Vagina (tissue), 2 donors: ENCODE measurements around the gene GPR176. TPM values are rescaled to one million over a fixed set of nuclear protein-coding genes. Genes with fewer than 3 reads are reported as not detected.

Experiments used
- DNase-seq, 2 donors: peaks; one replicate each; pipeline ENCODE4 v3.0.0-alpha.2; 2017; ENCODE audit errors: extremely low spot score in 2 of 2
- H3K27ac ChIP-seq: fragments of 200-600 bp; sonication (generic); one replicate; pipeline ENCODE4 v1.5.1; 2019
- H3K27me3 ChIP-seq: fragments of 200-600 bp; sonication (generic); one replicate; pipeline ENCODE4 v1.5.1; 2019
- H3K36me3 ChIP-seq, 2 donors: fragments of 200-600 bp; sonication (generic); one replicate each; pipeline ENCODE4 v1.5.1; 2017 to 2019
- H3K4me1 ChIP-seq: fragments of 200-600 bp; sonication (generic); one replicate; pipeline ENCODE4 v1.5.1; 2019
- H3K4me3 ChIP-seq, 2 donors: fragments of 200-600 bp; sonication (generic); 1 replicate in 1 of 2; 2 replicates in 1 of 2; pipeline ENCODE4 v1.5.1; 2016 to 2019
- H3K9me3 ChIP-seq: fragments of 200-600 bp; sonication (generic); one replicate; pipeline ENCODE4 v1.5.1; 2019
- CTCF ChIP-seq, 3 experiments: fragments of 450-650 bp in 2 of 3; fragments of 200-600 bp in 1 of 3; sonication (generic) in 1 of 3; IDR thresholded peaks; one replicate each; pipeline ENCODE4 v1.5.1; 2017 to 2019; ENCODE audit warnings: antibody characterized with exemption in 3 of 3, mild to moderate bottlenecking in 2 of 3, moderate library complexity in 2 of 3
- POLR2A ChIP-seq, 2 donors: fragments of 450-650 bp; IDR thresholded peaks; one replicate each; pipeline ENCODE4 v1.6.1; 2017; ENCODE audit warnings: antibody characterized with exemption in 2 of 2, mild to moderate bottlenecking in 2 of 2, moderate library complexity in 2 of 2
- POLR2AphosphoS5 ChIP-seq, 2 donors: sonication (generic); formaldehyde crosslinking; IDR thresholded peaks; one replicate each; pipeline ENCODE4 v1.9.0; 2017; ENCODE audit warnings: antibody characterized with exemption in 2 of 2, mild to moderate bottlenecking in 2 of 2, low read depth in 1 of 2; ENCODE audit not compliant: insufficient read depth in 1 of 2
- intact Hi-C: fragments of 100-400 bp; cut with DNase I; formaldehyde crosslinking; loops from one replicate; pipeline ENCODE4 v1.15.1; 2023
- total RNA-seq: library from RNA; depleted of rRNA; stranded (reverse); fragments of >200 nt; gene quantifications from one replicate; pipeline ENCODE4 v1.2.3, GENCODE V29; 2016

GPR176 gene
- total RNA-seq, 1 donor from 2014 or later: 5.4 TPM

GRCh38 chr15:39884351-39884750 lies 35.7 kb downstream of the GPR176 start:
- DNase-seq: no peak
- no peaks in the 10 kb centered on the region for H3K4me1 ChIP-seq
- H3K27me3 ChIP-seq: no peaks in the 10 kb centered on the region
- intact Hi-C loops: no loop called here
- no peak for TF ChIP-seq POLR2AphosphoS5 (IDR thresholded peaks at IDR 0.05; ENCODE audit: insufficient read depth in 1 of 2, low read depth in 1 of 2)
- no peak for TF ChIP-seq CTCF (IDR thresholded peaks at IDR 0.05)
- no peak for TF ChIP-seq POLR2A (IDR thresholded peaks at IDR 0.05)
- H3K4me3 ChIP-seq: no peak overlapping the region
- no peaks in the 10 kb centered on the region for H3K9me3 ChIP-seq
- no peak overlapping the region for H3K27ac ChIP-seq
- no peaks in the 10 kb centered on the region for H3K36me3 ChIP-seq

GRCh38 chr15:39882602-39883001 lies 37.5 kb downstream of the GPR176 start:
- TF ChIP-seq POLR2AphosphoS5 (IDR thresholded peaks at IDR 0.05; ENCODE audit: insufficient read depth in 1 of 2, low read depth in 1 of 2) (no peak), CTCF (IDR thresholded peaks at IDR 0.05) (no peak), POLR2A (IDR thresholded peaks at IDR 0.05) (no peak)
- Histone ChIP-seq H3K27ac (no peak overlapping the region), H3K4me1 (no peaks in the 10 kb centered on the region), H3K27me3 (no peaks in the 10 kb centered on the region), H3K9me3 (no peaks in the 10 kb centered on the region), H3K36me3 (no peaks in the 10 kb centered on the region), H3K4me3 (no peak overlapping the region)
- DNase-seq: no peak
- intact Hi-C loops: no loop called here

- Histone ChIP-seq H3K27me3 (no peaks in the 10 kb centered on the region), H3K9me3 (no peaks in the 10 kb centered on the region), H3K27ac (no peak overlapping the region), H3K4me1 (no peaks in the 10 kb centered on the region), H3K4me3 (no peak overlapping the region), H3K36me3 (no peaks in the 10 kb centered on the region)
- intact Hi-C loops: no loop called here
- TF ChIP-seq CTCF (IDR thresholded peaks at IDR 0.05) (no peak), POLR2AphosphoS5 (IDR thresholded peaks at IDR 0.05; ENCODE audit: insufficient read depth in 1 of 2, low read depth in 1 of 2) (no peak), POLR2A (IDR thresholded peaks at IDR 0.05) (no peak)
- no peak for DNase-seq
Observed at GRCh38 chr15:39881790-39882189, 38.3 kb downstream of the GPR176 start.

- H3K9me3 ChIP-seq: no peaks in the 10 kb centered on the region
- intact Hi-C loops: no loop called here
- H3K36me3 ChIP-seq: no peaks in the 10 kb centered on the region
- no peak for DNase-seq
- no peaks in the 10 kb centered on the region for H3K27me3 ChIP-seq
- H3K4me3 ChIP-seq: no peak overlapping the region
- no peak overlapping the region for H3K27ac ChIP-seq
- TF ChIP-seq POLR2AphosphoS5 (IDR thresholded peaks at IDR 0.05; ENCODE audit: insufficient read depth in 1 of 2, low read depth in 1 of 2) (no peak), POLR2A (IDR thresholded peaks at IDR 0.05) (no peak), CTCF (IDR thresholded peaks at IDR 0.05) (no peak)
- H3K4me1 ChIP-seq: no peaks in the 10 kb centered on the region
Observed at GRCh38 chr15:39880718-39881387, 39.2 kb downstream of the GPR176 start.

GRCh38 chr15:39878406-39878785 lies 41.7 kb downstream of the GPR176 start:
- Histone ChIP-seq H3K4me3 (no peak overlapping the region), H3K27me3 (no peaks in the 10 kb centered on the region), H3K27ac (no peak overlapping the region), H3K36me3 (no peaks in the 10 kb centered on the region), H3K4me1 (no peaks in the 10 kb centered on the region), H3K9me3 (no peaks in the 10 kb centered on the region)
- TF ChIP-seq POLR2A (IDR thresholded peaks at IDR 0.05) (no peak), CTCF (IDR thresholded peaks at IDR 0.05) (no peak), POLR2AphosphoS5 (IDR thresholded peaks at IDR 0.05; ENCODE audit: insufficient read depth in 1 of 2, low read depth in 1 of 2) (no peak)
- no peak for DNase-seq
- intact Hi-C loops: no loop called here
